ENCODE results near the gene HSPA8. TPM values are rescaled to one million over a fixed set of nuclear protein-coding genes. Genes with fewer than 3 reads are reported as not detected.
"Not testable (repeated sequence)": the region's sequence is repeated elsewhere in the genome, so short reads cannot be mapped to it uniquely, and the experiment has no call there.

HSPA8 gene
- total and polyA plus RNA-seq, 11 donors, result 58.9 to 2,193 (median 1,101) TPM

GRCh38 chr11:123100379-123101085 lies 38.6 kb upstream of the HSPA8 start:
- H3K4me1 ChIP-seq, result peaks cover 0 to 43% (median 21%) of the 10 kb centered on the region in 12 donors
- H3K27ac ChIP-seq, result peak overlapping the region; percentile 40 to 79 (median 60)

GRCh38 chr11:123098990-123099389 lies 37.1 kb upstream of the HSPA8 start:
- WGBS, 4 donors, result 81 to 94% (median 90%) methylated on average over 3 of the region's 3 CpGs
- H3K27ac ChIP-seq, result peak overlapping the region in 1 of 12 donors; percentile 65
- no peak for TF ChIP-seq POLR2A (IDR thresholded peaks at IDR 0.05)
- TF ChIP-seq CTCF (IDR thresholded peaks at IDR 0.05), result no peak
- H3K36me3 ChIP-seq, result peaks cover 0 to 4% (median 0%) of the 10 kb centered on the region in 9 donors
- no peak for DNase-seq
- peaks cover 0 to 37% (median 20%) of the 10 kb centered on the region in 12 donors for H3K4me1 ChIP-seq
- no peaks in the 10 kb centered on the region for H3K27me3 ChIP-seq
- intact Hi-C loops (cut with DNase I), result no loop called here
- H3K4me3 ChIP-seq, result no peak overlapping the region
- ATAC-seq, result no peak
- H3K9me3 ChIP-seq, result no peaks in the 10 kb centered on the region

More at GRCh38 chr11:123100379-123101085, 38.6 kb upstream of the HSPA8 start:
- no peak overlapping the region for H3K4me3 ChIP-seq
- H3K27me3 ChIP-seq, result no peaks in the 10 kb centered on the region
- no peak for TF ChIP-seq CTCF (IDR thresholded peaks at IDR 0.05)
- TF ChIP-seq POLR2A (IDR thresholded peaks at IDR 0.05), result no peak
- peaks cover 0 to 4% (median 0%) of the 10 kb centered on the region in 9 donors for H3K36me3 ChIP-seq
- H3K9me3 ChIP-seq, result no peaks in the 10 kb centered on the region
- intact Hi-C loops (cut with DNase I), result loop anchor here in 7 of 10 donors (5.0 to 10.0 kb wide), 5 partner anchors 38 to 612 kb away; partner anchors contain the start of gene HSPA8 (in 2 of the 7)
- 52 to 64% (median 57%) methylated on average over 7 of the region's 7 CpGs for WGBS, 4 donors
- ATAC-seq (peak in 2 of 4 donors; percentile 11 to 40), DNase-seq (peak in 3 of 5 donors; percentile 35 to 58 (median 55))

GRCh38 chr11:123093739-123094138 lies 31.8 kb upstream of the HSPA8 start:
- ATAC-seq (no peak), DNase-seq (no peak)
- no peaks in the 10 kb centered on the region for H3K27me3 ChIP-seq
- H3K27ac ChIP-seq, result no peak overlapping the region
- 89 to 96% (median 93%) methylated on average over 3 of the region's 3 CpGs for WGBS, 4 donors
- no peaks in the 10 kb centered on the region for H3K4me1 ChIP-seq
- peaks cover 0 to 4% (median 0%) of the 10 kb centered on the region in 9 donors for H3K36me3 ChIP-seq
- intact Hi-C loops (cut with DNase I), result no loop called here
- no peak for TF ChIP-seq CTCF (IDR thresholded peaks at IDR 0.05)
- no peak for TF ChIP-seq POLR2A (IDR thresholded peaks at IDR 0.05)
- no peaks in the 10 kb centered on the region for H3K9me3 ChIP-seq
- H3K4me3 ChIP-seq, result no peak overlapping the region

- peaks cover 0 to 4% (median 0%) of the 10 kb centered on the region in 9 donors for H3K36me3 ChIP-seq
- intact Hi-C loops (cut with DNase I), result no loop called here
- DNase-seq (no peak), ATAC-seq (no peak)
- no peaks in the 10 kb centered on the region for H3K9me3 ChIP-seq
- WGBS, 4 donors, result 79 to 91% (median 84%) methylated on average over 6 of the region's 6 CpGs
- peaks cover 0 to 8% (median 0%) of the 10 kb centered on the region in 12 donors for H3K4me1 ChIP-seq
- no peak for TF ChIP-seq POLR2A (IDR thresholded peaks at IDR 0.05)
- no peaks in the 10 kb centered on the region for H3K27me3 ChIP-seq
- no peak overlapping the region for H3K27ac ChIP-seq
- no peak overlapping the region for H3K4me3 ChIP-seq
Observed at GRCh38 chr11:123091506-123091905, 29.6 kb upstream of the HSPA8 start.

DNA sequence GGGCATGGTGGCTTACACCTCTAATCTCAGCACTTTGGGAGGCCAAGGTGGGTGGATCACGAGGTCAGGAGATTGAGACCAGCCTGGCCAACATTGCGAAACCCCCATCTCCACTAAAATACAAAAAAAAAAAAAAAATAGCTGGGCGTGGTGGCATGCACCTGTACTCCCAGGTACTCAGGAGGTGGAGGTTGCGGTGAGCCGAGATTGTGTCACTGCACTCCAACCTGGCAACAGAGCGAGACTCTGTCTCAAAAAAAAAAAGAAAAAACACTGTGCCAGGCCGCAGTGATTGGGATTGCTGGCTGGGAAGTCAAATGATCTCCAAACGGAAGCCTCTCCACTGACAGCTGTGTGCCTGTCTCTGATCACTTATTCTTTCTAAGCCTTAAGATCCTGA lies 28.2 kb upstream of the HSPA8 start:
- intact Hi-C loops (cut with DNase I); H3K36me3 ChIP-seq; H3K4me3 ChIP-seq; DNase-seq; H3K27me3 ChIP-seq; H3K27ac ChIP-seq; H3K9me3 ChIP-seq; ATAC-seq: not testable (repeated sequence)
- 93 to 97% (median 95%) methylated on average over 8 of the region's 8 CpGs for WGBS, 4 donors
- H3K4me1 ChIP-seq, result peaks cover 0 to 13% (median 0%) of the 10 kb centered on the region in 12 donors

DNA sequence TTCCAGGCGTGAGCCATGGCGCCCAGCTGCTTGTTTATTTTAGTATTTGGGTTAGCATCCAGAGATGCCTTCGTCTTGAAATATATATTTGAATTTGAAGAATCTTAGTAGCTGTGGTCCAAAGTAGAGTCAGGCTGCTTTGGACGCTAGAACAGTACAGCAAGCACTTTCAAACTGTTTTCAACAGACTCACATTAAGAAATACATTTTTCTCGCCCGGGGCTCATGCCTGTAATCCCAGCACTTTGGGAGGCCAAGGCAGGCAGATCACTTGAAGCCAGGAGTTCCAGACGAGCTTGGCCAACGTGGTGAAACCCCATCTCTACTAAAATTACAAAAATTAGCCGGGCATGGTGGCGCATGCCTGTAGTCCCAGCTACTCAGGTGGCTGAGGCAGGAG lies 27.0 kb upstream of the HSPA8 start:
- 90 to 98% (median 96%) methylated on average over 10 of the region's 10 CpGs for WGBS, 4 donors
- intact Hi-C loops (cut with DNase I); H3K27ac ChIP-seq; DNase-seq; H3K36me3 ChIP-seq; H3K27me3 ChIP-seq; H3K9me3 ChIP-seq; H3K4me3 ChIP-seq; ATAC-seq: not testable (repeated sequence)
- peaks cover 0 to 18% (median 2%) of the 10 kb centered on the region in 12 donors for H3K4me1 ChIP-seq

DNA sequence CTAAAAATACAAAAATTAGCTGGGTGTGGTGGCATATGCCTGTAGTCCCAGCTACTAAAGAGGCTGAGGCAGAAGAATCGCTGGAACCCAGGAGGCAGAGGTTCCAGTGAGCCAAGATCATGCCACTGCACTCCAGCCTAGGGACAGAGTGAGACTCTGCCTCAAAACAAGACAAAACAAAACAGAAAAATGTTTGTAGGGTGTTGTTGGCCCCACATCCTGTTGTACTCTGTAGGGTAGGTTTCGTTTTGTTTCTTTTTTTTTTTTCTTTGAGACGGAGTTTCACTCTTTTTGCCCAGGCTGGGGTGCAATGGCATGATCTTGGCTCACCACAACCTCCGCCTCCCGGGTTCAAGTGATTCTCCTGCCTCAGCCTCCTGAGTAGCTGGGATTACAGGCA lies 25.7 kb upstream of the HSPA8 start:
- ATAC-seq; H3K27me3 ChIP-seq; H3K4me3 ChIP-seq; H3K9me3 ChIP-seq; H3K36me3 ChIP-seq; intact Hi-C loops (cut with DNase I); DNase-seq: not testable (repeated sequence)
- Histone ChIP-seq H3K27ac (peak overlapping the region in 1 of 12 donors; percentile 70), H3K4me1 (peaks cover 0 to 31% (median 10%) of the 10 kb centered on the region in 12 donors)
- WGBS, 4 donors, result 88 to 90% (median 89%) methylated on average over 5 of the region's 5 CpGs

Measured in heart left ventricle (tissue), 16 donors.